ENCODE results near the gene TCP11. TPM values are rescaled to one million over a fixed set of nuclear protein-coding genes. Genes with fewer than 3 reads are reported as not detected.

Gene TCP11
- total and polyA plus RNA-seq, 4 donors = 0.16 to 1.7 (median 0.56) TPM

DNA sequence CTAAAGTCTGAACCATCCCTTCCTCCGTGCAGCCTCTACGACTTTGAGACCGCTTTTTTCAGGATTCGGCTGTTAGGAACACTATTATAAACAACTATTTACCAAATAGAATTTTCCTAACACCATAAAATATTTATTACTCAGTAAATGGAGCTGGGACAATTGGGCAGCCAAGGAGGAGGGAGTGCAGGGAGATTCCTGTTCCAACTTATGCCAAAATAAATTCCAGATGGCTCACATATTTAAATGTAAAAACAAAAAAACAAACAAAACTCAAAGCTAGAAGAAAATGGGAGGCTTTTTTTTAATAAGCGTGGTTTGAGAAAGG, 48.1 kb downstream of the TCP11 start:
- peak in 2 of 3 donors; percentile 24 to 25 for DNase-seq
- no peaks in the 10 kb centered on the region for H3K9me3 ChIP-seq (ENCODE audit: control insufficient read depth in 4 of 4, insufficient read depth in 3 of 4, low read length in 3 of 4)
- peaks cover 0 to 19% (median 11%) of the 10 kb centered on the region in 5 donors for H3K4me1 ChIP-seq (ENCODE audit: control insufficient read depth in 5 of 5, insufficient read depth in 5 of 5, low read length in 5 of 5)
- no peak for ATAC-seq (ENCODE audit: insufficient read depth, low FRiP score)
- no peak overlapping the region for H3K9ac ChIP-seq (ENCODE audit: insufficient read depth in 1 of 2, low read length in 2 of 2)
- peak overlapping the region in 1 of 2 donors; percentile 46 for H3K27ac ChIP-seq (ENCODE audit: low read depth in 1 of 2, low read length in 1 of 2)
- H3K4me3 ChIP-seq = no peak overlapping the region
- TF ChIP-seq, protein P1, sequence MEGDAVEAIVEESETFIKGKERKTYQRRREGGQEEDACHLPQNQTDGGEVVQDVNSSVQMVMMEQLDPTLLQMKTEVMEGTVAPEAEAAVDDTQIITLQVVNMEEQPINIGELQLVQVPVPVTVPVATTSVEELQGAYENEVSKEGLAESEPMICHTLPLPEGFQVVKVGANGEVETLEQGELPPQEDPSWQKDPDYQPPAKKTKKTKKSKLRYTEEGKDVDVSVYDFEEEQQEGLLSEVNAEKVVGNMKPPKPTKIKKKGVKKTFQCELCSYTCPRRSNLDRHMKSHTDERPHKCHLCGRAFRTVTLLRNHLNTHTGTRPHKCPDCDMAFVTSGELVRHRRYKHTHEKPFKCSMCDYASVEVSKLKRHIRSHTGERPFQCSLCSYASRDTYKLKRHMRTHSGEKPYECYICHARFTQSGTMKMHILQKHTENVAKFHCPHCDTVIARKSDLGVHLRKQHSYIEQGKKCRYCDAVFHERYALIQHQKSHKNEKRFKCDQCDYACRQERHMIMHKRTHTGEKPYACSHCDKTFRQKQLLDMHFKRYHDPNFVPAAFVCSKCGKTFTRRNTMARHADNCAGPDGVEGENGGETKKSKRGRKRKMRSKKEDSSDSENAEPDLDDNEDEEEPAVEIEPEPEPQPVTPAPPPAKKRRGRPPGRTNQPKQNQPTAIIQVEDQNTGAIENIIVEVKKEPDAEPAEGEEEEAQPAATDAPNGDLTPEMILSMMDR (IDR thresholded peaks at IDR 0.05; ENCODE audit: control extremely low read depth, extremely low read depth) = no peak
- H3K36me3 ChIP-seq (ENCODE audit: control insufficient read depth in 4 of 4, insufficient read depth in 4 of 4, low read length in 4 of 4) = peaks cover 0 to 24% (median 14%) of the 10 kb centered on the region in 4 donors
- 82 to 91% methylated on average over 5 of the region's 5 CpGs for WGBS, 2 donors
- no peaks in the 10 kb centered on the region for H3K27me3 ChIP-seq (ENCODE audit: control insufficient read depth in 3 of 3, insufficient read depth in 3 of 3, low read length in 2 of 3)

DNA sequence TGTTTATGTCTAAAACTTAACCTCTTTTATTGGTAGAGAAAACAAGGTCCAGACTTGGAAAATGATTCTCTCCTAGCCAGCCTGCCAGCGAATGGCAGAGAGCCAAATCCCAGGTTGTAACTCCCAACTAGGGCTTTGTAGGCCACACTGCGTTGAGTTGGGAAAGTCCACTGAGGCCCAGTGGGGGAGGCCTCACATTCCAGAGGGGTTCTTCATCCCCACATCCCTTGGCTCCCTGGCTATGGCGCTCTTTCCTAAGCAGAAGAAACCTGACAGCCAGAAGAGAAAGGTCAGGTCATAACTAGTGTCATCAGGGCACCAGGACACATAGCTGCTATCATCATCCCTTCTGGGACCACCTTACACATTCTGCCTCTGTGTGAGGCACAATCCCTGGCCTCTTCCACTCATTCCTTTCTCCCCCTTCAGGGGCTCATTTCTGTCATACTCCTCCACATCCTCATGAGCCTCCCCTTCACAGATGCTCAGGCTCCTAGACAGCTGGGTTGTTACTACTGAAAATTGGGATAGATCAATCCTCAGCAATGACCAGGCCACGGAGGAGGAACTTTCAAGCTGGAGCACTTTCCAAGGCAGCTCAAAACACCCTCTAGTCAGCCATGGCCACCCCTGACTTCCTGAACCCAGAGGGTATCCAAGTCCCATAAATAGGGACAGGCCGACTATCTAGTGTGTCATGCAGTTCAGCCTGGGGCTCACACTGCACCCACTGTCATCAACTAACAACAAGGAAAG, 48.6 kb downstream of the TCP11 start:
- 79 to 88% methylated on average over 5 of the region's 5 CpGs for whole genome bisulfite sequencing, 2 donors
- no peak overlapping the region for H3K4me3 ChIP-seq
- H3K4me1 ChIP-seq (ENCODE audit: control insufficient read depth in 5 of 5, insufficient read depth in 5 of 5, low read length in 5 of 5) = peaks cover 0 to 19% (median 11%) of the 10 kb centered on the region in 5 donors
- no peak for DNase-seq
- H3K9ac ChIP-seq (ENCODE audit: insufficient read depth in 1 of 2, low read length in 2 of 2) = no peak overlapping the region
- no peaks in the 10 kb centered on the region for H3K27me3 ChIP-seq (ENCODE audit: control insufficient read depth in 3 of 3, insufficient read depth in 3 of 3, low read length in 2 of 3)
- H3K9me3 ChIP-seq (ENCODE audit: control insufficient read depth in 4 of 4, insufficient read depth in 3 of 4, low read length in 3 of 4) = no peaks in the 10 kb centered on the region
- peaks cover 0 to 29% (median 18%) of the 10 kb centered on the region in 4 donors for H3K36me3 ChIP-seq (ENCODE audit: control insufficient read depth in 4 of 4, insufficient read depth in 4 of 4, low read length in 4 of 4)
- no peak for ATAC-seq (ENCODE audit: insufficient read depth, low FRiP score)
- TF ChIP-seq, protein P1 (IDR thresholded peaks at IDR 0.05; ENCODE audit: control extremely low read depth, extremely low read depth) = no peak
- H3K27ac ChIP-seq (ENCODE audit: low read depth in 1 of 2, low read length in 1 of 2) = peak overlapping the region; percentile 17 to 46

DNA sequence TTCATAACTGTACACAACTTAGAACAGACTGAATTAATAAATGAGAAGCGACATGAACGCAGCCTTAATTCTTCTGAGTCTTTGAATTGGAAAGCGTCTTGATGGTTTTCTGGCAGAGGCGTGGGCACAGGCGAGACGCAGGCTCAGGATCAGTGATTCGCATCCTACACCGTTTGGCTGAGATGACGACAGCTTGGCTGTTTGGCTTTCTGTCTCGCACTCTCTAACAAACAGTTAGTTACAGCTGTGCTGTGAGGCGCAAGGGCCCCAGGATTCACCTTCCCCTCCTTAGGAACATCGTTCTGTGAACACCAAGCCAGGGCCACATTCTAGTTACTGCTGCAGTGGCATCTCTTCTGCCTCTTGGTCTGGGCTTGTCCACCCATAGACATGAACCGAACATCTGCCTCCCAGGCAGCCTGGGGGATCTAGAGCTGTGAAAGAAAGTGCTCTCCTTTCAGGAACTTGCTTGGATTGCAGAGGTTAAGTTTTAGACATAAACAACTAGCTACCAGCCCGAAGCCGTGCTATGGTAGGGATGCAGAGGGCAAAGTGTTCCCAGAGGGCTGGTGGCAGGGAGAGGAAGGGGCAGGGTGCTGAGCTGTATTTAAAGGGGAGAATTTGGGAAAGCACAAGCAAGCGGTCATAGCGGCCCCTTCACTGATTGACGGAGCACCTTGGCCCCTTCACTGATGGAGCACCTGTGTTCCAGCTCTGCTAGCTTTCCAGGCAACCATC, 49.6 kb downstream of the TCP11 start:
- Histone ChIP-seq H3K4me3 (no peak overlapping the region), H3K9me3 (ENCODE audit: control insufficient read depth in 4 of 4, insufficient read depth in 3 of 4, low read length in 3 of 4) (no peaks in the 10 kb centered on the region), H3K27me3 (ENCODE audit: control insufficient read depth in 3 of 3, insufficient read depth in 3 of 3, low read length in 2 of 3) (no peaks in the 10 kb centered on the region), H3K36me3 (ENCODE audit: control insufficient read depth in 4 of 4, insufficient read depth in 4 of 4, low read length in 4 of 4) (peaks cover 0 to 40% (median 20%) of the 10 kb centered on the region in 4 donors), H3K9ac (ENCODE audit: insufficient read depth in 1 of 2, low read length in 2 of 2) (no peak overlapping the region), H3K4me1 (ENCODE audit: control insufficient read depth in 5 of 5, insufficient read depth in 5 of 5, low read length in 5 of 5) (peaks cover 0 to 17% (median 11%) of the 10 kb centered on the region in 5 donors), H3K27ac (ENCODE audit: low read depth in 1 of 2, low read length in 1 of 2) (no peak overlapping the region)
- TF ChIP-seq, protein P1 (IDR thresholded peaks at IDR 0.05; ENCODE audit: control extremely low read depth, extremely low read depth) = no peak
- no peak for ATAC-seq (ENCODE audit: insufficient read depth, low FRiP score)
- DNase-seq = no peak
- 96 to 98% methylated on average over 18 of the region's 18 CpGs for WGBS, 2 donors
